DOHH2 (cell line): ENCODE results near the gene VSIG2.

Source experiments
- H3F3A ChIP-seq: fragments of 200-600 bp; sonication (generic), shearing (Covaris generic); 2 replicates; pipeline ENCODE4 v1.6.0; 2016; ENCODE audit warnings: antibody characterized with exemption, mild to moderate bottlenecking; ENCODE audit not compliant: control insufficient read depth, insufficient read depth
- H3K27ac ChIP-seq: fragments of 200-600 bp; sonication (generic); 2 replicates; pipeline ENCODE4 v1.5.1; 2014; ENCODE audit warnings: low read depth, mild to moderate bottlenecking, low read length, moderate library complexity
- H3K27me3 ChIP-seq: fragments of 200-600 bp; sonication (generic); 2 replicates; pipeline ENCODE4 v1.6.1; 2014; ENCODE audit warnings: mild to moderate bottlenecking, low read length, mixed read lengths; ENCODE audit not compliant: control insufficient read depth
- H3K36me3 ChIP-seq: fragments of 200-600 bp; sonication (generic); 2 replicates; pipeline ENCODE4 v1.6.1; 2014; ENCODE audit warnings: mild to moderate bottlenecking, low read length, moderate library complexity, mixed read lengths; ENCODE audit not compliant: control insufficient read depth
- H3K4me1 ChIP-seq: fragments of 200-600 bp; sonication (generic); 2 replicates; pipeline ENCODE4 v1.6.1; 2014; ENCODE audit warnings: mild to moderate bottlenecking, low read length, mixed read lengths; ENCODE audit not compliant: control insufficient read depth
- H3K4me2 ChIP-seq: fragments of 200-600 bp; sonication (generic); 2 replicates; pipeline ENCODE4 v1.6.0; 2014; ENCODE audit warnings: mild to moderate bottlenecking, low read length, moderate library complexity
- H3K4me3 ChIP-seq: fragments of 200-600 bp; sonication (generic); 2 replicates; pipeline ENCODE4 v1.5.1; 2014; ENCODE audit warnings: mild to moderate bottlenecking, low read length, mixed read lengths
- H3K79me2 ChIP-seq: fragments of 200-600 bp; sonication (generic); 2 replicates; pipeline ENCODE4 v1.6.1; 2014; ENCODE audit warnings: mild to moderate bottlenecking, low read length, mixed read lengths; ENCODE audit not compliant: control insufficient read depth
- H3K9me2 ChIP-seq: fragments of 200-600 bp; sonication (generic); replicated peaks from 2 replicates; pipeline ENCODE4 v1.6.1; 2014; ENCODE audit warnings: mild to moderate bottlenecking, low read length, mixed read lengths; ENCODE audit not compliant: control insufficient read depth
- H3K9me3 ChIP-seq: fragments of 200-600 bp; sonication (generic); 2 replicates; pipeline ENCODE4 v1.6.1; 2014; ENCODE audit warnings: antibody characterized with exemption, low read length, mixed read lengths; ENCODE audit not compliant: control insufficient read depth, insufficient read depth
- H4K20me1 ChIP-seq: fragments of 200-600 bp; sonication (generic); 2 replicates; pipeline ENCODE4 v1.6.0; 2014; ENCODE audit warnings: low read depth, mild to moderate bottlenecking, antibody characterized with exemption, low read length, moderate library complexity; ENCODE audit not compliant: control insufficient read depth, insufficient read depth
- CTCF ChIP-seq: fragments of 200-600 bp; sonication (generic); IDR thresholded peaks from one replicate; pipeline ENCODE4 v1.5.1; 2014; ENCODE audit warnings: antibody characterized with exemption, mild to moderate bottlenecking, low read depth, low read length; ENCODE audit not compliant: poor library complexity, severe bottlenecking
- EZH2phosphoT487 ChIP-seq: fragments of 200-600 bp; sonication (generic); IDR thresholded peaks from 2 replicates; pipeline ENCODE4 v1.6.1; 2017; ENCODE audit warnings: borderline replicate concordance, mild to moderate bottlenecking, antibody characterized with exemption, low read length, moderate library complexity, mixed read lengths

The VSIG2 gene

GRCh38 chr11:124745835-124746620 is 6.0 kb downstream of the VSIG2 start:
- H4K20me1 ChIP-seq = no peaks in the 10 kb centered on the region
- no peaks in the 10 kb centered on the region for H3K9me2 ChIP-seq
- peaks cover 44% of the 10 kb centered on the region for H3K4me1 ChIP-seq
- TF ChIP-seq EZH2phosphoT487 (no peak), CTCF (peak; percentile 44)
- peak overlapping the region; percentile 85 for H3K4me3 ChIP-seq
- H3K36me3 ChIP-seq = no peaks in the 10 kb centered on the region
- no peaks in the 10 kb centered on the region for H3K9me3 ChIP-seq
- H3K79me2 ChIP-seq = peaks cover 11% of the 10 kb centered on the region
- H3K27ac ChIP-seq = peak overlapping the region; percentile 47
- peaks cover 7% of the 10 kb centered on the region; the same call in 1 of the 2 replicates for H3F3A ChIP-seq
- H3K4me2 ChIP-seq = peak overlapping the region; percentile 100
- H3K27me3 ChIP-seq = peaks cover 3% of the 10 kb centered on the region; the same call in 1 of the 2 replicates

GRCh38 chr11:124745270-124745834 is 6.7 kb downstream of the VSIG2 start:
- Histone ChIP-seq H3K27ac (no peak overlapping the region), H3K9me2 (no peaks in the 10 kb centered on the region), H3K4me2 (peak overlapping the region; percentile 100), H3K4me3 (peak overlapping the region; percentile 85), H3K36me3 (no peaks in the 10 kb centered on the region), H3F3A (peaks cover 7% of the 10 kb centered on the region; the same call in 1 of the 2 replicates), H4K20me1 (no peaks in the 10 kb centered on the region), H3K79me2 (peaks cover 18% of the 10 kb centered on the region), H3K9me3 (no peaks in the 10 kb centered on the region), H3K4me1 (peaks cover 51% of the 10 kb centered on the region), H3K27me3 (peaks cover 3% of the 10 kb centered on the region; the same call in 1 of the 2 replicates)
- no peak for TF ChIP-seq EZH2phosphoT487
- TF ChIP-seq CTCF = no peak

- no peak overlapping the region for H3K27ac ChIP-seq
- H4K20me1 ChIP-seq = no peaks in the 10 kb centered on the region
- no peaks in the 10 kb centered on the region for H3K36me3 ChIP-seq
- peak overlapping the region; percentile 98; the same call in 1 of the 2 replicates for H3K4me2 ChIP-seq
- H3K27me3 ChIP-seq = peaks cover 13% of the 10 kb centered on the region
- no peak for TF ChIP-seq CTCF
- no peak for TF ChIP-seq EZH2phosphoT487
- H3K4me3 ChIP-seq = no peak overlapping the region
- peaks cover 49% of the 10 kb centered on the region for H3K4me1 ChIP-seq
- H3K9me3 ChIP-seq = no peaks in the 10 kb centered on the region
- H3K9me2 ChIP-seq = no peaks in the 10 kb centered on the region
- 0 out of 2 replicates have a peak, but pooled peaks cover 3% of the 10 kb centered on the region for H3F3A ChIP-seq
- peaks cover 18% of the 10 kb centered on the region for H3K79me2 ChIP-seq
These were observed 9.0 kb downstream of the VSIG2 start for GRCh38 chr11:124743050-124743449.
